ENCODE data around the gene TTPAL. TPM values are rescaled to one million over a fixed set of nuclear protein-coding genes. Genes with fewer than 3 reads are reported as not detected.

The TTPAL gene
- total RNA-seq, 1 experiment from 2014 or later: 14.0 TPM

DNA sequence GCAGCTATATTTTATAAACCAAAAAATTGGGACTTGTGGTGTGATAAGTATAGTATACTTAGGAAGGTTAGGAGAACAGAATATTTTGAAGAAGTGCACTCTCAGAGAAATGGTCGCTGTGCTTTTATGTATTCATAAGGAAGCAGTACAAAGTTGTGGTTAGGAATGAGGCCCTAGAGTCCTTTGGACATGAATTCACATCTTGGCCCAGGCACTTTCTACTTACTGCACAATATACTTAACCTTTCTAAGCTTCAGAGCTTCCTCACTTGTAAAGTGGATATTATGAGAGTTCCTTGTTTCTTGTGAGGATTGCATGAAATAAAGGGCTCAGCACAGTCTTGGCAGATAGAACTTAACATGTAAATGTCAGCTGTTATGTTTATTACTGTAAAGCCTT is 67.2 kb downstream of the TTPAL start:
- H4K20me1 ChIP-seq (ENCODE audit: low read length): no peaks in the 10 kb centered on the region
- no peaks in the 10 kb centered on the region for H3F3A ChIP-seq (ENCODE audit: low read length, unreplicated experiment)
- BruUV-seq (replicated peaks): no TSS peak
- H3K9me3 ChIP-seq (ENCODE audit: low read length): no peaks in the 10 kb centered on the region
- H3K79me2 ChIP-seq (ENCODE audit: low read length): no peaks in the 10 kb centered on the region
- no peak overlapping the region for H3K9ac ChIP-seq (ENCODE audit: low read length)
- H3K36me3 ChIP-seq (ENCODE audit: low read depth, low read length): no peaks in the 10 kb centered on the region
- no peak for DNase-seq
- no peak overlapping the region for H3K27ac ChIP-seq (ENCODE audit: low read length)
- no peaks in the 10 kb centered on the region for H3K4me1 ChIP-seq (ENCODE audit: insufficient read depth, low read length)
- H3K4me2 ChIP-seq (ENCODE audit: low read length): no peak overlapping the region
- ATAC-seq: no peak
- no peak overlapping the region for H3K4me3 ChIP-seq (ENCODE audit: low read length)
- H3K27me3 ChIP-seq (ENCODE audit: low read length): no peaks in the 10 kb centered on the region
- intact Hi-C loops (cut with micrococcal nuclease): no loop called here
- CTCF ChIA-PET: no interaction called here
- H2AFZ ChIP-seq (ENCODE audit: low read length): no peak overlapping the region
- POLR2A ChIA-PET (ENCODE audit: unreplicated experiment): interaction anchor here (0.6 kb wide), 1 partner anchor 92 kb away, joined by 3 read pairs; no protein-coding TSS in a partner anchor
- TF ChIP-seq, protein P1, sequence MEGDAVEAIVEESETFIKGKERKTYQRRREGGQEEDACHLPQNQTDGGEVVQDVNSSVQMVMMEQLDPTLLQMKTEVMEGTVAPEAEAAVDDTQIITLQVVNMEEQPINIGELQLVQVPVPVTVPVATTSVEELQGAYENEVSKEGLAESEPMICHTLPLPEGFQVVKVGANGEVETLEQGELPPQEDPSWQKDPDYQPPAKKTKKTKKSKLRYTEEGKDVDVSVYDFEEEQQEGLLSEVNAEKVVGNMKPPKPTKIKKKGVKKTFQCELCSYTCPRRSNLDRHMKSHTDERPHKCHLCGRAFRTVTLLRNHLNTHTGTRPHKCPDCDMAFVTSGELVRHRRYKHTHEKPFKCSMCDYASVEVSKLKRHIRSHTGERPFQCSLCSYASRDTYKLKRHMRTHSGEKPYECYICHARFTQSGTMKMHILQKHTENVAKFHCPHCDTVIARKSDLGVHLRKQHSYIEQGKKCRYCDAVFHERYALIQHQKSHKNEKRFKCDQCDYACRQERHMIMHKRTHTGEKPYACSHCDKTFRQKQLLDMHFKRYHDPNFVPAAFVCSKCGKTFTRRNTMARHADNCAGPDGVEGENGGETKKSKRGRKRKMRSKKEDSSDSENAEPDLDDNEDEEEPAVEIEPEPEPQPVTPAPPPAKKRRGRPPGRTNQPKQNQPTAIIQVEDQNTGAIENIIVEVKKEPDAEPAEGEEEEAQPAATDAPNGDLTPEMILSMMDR (conservative IDR thresholded peaks at IDR 0.05; ENCODE audit: low read depth, low read length): no peak
- TF ChIP-seq EZH2phosphoT487 (IDR thresholded peaks at IDR 0.05; ENCODE audit: borderline replicate concordance, low read length) (no peak), EZH2 (IDR thresholded peaks at IDR 0.05; ENCODE audit: low read length, unreplicated experiment) (no peak)
- H3K9me2 ChIP-seq (replicated peaks; ENCODE audit: low read length): no peaks in the 10 kb centered on the region

DNA sequence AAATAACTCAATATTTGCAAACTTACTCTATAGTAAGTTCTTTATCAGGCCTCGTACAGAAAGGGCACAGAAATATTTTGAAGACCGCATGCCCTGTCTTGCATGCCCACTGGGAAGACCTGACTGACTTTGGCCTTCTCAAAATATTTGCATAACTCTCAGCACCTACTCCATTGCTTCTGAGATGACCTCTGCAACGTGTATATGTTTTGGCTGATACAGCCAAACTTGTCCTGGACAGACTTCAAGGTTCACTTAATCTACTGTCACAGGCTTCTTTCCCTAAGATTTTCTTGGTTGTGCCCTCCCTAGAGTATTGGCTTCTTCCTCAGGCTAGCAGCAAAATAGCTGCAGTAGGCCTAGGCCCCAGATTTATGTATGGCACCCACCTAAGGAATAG is 67.7 kb downstream of the TTPAL start:
- DNase-seq: no peak
- no peaks in the 10 kb centered on the region for H3K27me3 ChIP-seq (ENCODE audit: low read length)
- H3K4me3 ChIP-seq (ENCODE audit: low read length): no peak overlapping the region
- no peaks in the 10 kb centered on the region for H3K36me3 ChIP-seq (ENCODE audit: low read depth, low read length)
- no peak overlapping the region for H3K27ac ChIP-seq (ENCODE audit: low read length)
- TF ChIP-seq EZH2 (IDR thresholded peaks at IDR 0.05; ENCODE audit: low read length, unreplicated experiment): no peak
- ATAC-seq: no peak
- no peak overlapping the region for H3K4me2 ChIP-seq (ENCODE audit: low read length)
- no peaks in the 10 kb centered on the region for H3K9me2 ChIP-seq (replicated peaks; ENCODE audit: low read length)
- peaks cover 4% of the 10 kb centered on the region; the same call in 1 of the 2 replicates for H3K4me1 ChIP-seq (ENCODE audit: insufficient read depth, low read length)
- no peaks in the 10 kb centered on the region for H4K20me1 ChIP-seq (ENCODE audit: low read length)
- POLR2A ChIA-PET (ENCODE audit: unreplicated experiment): no interaction called here
- BruUV-seq (replicated peaks): no TSS peak
- no peaks in the 10 kb centered on the region for H3K79me2 ChIP-seq (ENCODE audit: low read length)
- no peaks in the 10 kb centered on the region for H3F3A ChIP-seq (ENCODE audit: low read length, unreplicated experiment)
- H3K9ac ChIP-seq (ENCODE audit: low read length): no peak overlapping the region
- intact Hi-C loops (cut with micrococcal nuclease): no loop called here
- H3K9me3 ChIP-seq (ENCODE audit: low read length): no peaks in the 10 kb centered on the region
- CTCF ChIA-PET: no interaction called here
- H2AFZ ChIP-seq (ENCODE audit: low read length): no peak overlapping the region

Other genes starting within 250 kb of the TTPAL start
- not detected in 2 replicates for gene GDAP1L1, start 228.6 kb upstream of the TTPAL start, total RNA-seq (2014; rRNA removed)
- gene FITM2, start 164.7 kb upstream of the TTPAL start, total RNA-seq (2014; rRNA removed): 8.8 and 9.9 TPM in 2 replicates
- gene R3HDML, start 138.8 kb upstream of the TTPAL start, total RNA-seq (2014; rRNA removed): not detected in 2 replicates
- gene HNF4A, start 120.2 kb upstream of the TTPAL start, total RNA-seq (2014; rRNA removed): not detected in 2 replicates
- gene SERINC3, start 46.2 kb downstream of the TTPAL start, total RNA-seq (2014; rRNA removed): 75.4 and 92.6 TPM in 2 replicates
- 47.5 and 49.2 TPM in 2 replicates for gene PKIG, start 106.7 kb downstream of the TTPAL start, total RNA-seq (2014; rRNA removed)
- gene ADA, start 175.8 kb downstream of the TTPAL start, total RNA-seq (2014; rRNA removed): 12.4 and 13.0 TPM in 2 replicates
- 0.26 TPM in 1 of 2 replicates, not detected in the other for gene CCN5, start 239.5 kb downstream of the TTPAL start, total RNA-seq (2014; rRNA removed)